GM18868 (cell line): ENCODE measurements around the gene ARR3.
"Not testable (repeated sequence)": the region's sequence is repeated elsewhere in the genome, so short reads cannot be mapped to it uniquely, and the experiment has no call there.

ENCODE experiments used
- ATAC-seq: cut with Tn5 transposase; IDR thresholded peaks from one replicate; pipeline ENCODE4 v1.9.1; 2021; ENCODE audit warnings: mild to moderate bottlenecking, moderate library complexity; ENCODE audit not compliant: unreplicated experiment

The ARR3 gene

DNA sequence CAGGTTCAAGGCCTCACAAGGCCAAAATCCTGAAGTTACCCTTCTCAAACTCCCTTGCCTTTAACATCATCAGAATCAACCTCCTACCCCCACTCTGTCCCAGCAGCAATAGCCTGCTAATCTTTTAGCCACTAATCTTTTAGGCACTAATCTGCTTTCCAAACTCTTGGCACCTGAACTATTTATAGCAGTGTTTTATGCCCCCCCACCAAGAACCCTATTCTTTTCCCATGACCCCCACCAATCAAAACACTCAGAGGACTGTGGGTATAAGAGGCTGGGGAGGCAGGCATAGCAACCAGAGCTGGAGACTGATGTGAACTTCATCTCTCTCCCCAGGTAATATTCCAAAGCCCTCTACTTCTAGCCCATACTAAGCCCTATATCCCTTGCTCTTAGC, at the start of gene ARR3:
Gene ARR3, plus strand, starts transcription at position 301 of the 400 bp plus-strand sequence. CDS start 1,052 bp downstream, outside the sequence.
- no peak for ATAC-seq

DNA sequence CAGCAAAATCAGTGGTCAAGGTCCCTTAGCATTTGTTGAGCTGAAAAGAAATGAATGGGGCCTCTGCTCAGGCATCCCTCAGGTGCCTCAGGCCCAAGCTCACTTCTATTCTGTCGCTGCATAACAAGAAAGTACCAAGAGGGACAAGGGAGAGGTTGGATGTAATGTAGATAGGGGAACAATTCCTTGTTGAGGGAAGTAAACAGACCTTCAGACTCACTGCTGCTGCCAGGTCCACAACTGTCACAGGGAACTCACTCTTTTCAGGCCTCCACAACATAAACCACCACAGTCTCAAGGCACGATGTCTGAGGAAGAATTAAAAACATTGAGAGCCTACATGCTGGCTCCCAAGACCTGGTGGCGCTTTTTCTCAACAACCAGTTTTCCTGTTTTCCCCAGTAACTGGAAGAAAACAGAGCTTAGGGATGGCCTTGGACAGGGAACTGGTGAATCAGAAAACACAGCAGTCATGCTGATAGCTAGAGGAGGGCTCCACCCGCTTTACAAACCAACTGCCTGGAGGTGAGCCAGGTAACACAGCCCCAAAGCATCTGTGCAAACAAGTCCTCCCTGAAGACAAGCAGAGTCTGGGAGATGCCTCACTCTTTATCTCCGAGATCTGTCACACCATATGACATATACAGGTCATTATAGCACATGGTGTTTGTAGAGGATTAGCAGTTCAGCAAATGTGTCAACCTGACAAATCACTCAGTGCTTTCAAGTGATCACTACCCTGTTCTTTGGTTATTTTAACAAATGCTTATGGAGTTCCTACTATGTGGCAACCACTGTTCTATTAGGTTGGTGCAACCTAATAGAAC, 48.0 kb upstream of the ARR3 start:
- ATAC-seq, result no peak

DNA sequence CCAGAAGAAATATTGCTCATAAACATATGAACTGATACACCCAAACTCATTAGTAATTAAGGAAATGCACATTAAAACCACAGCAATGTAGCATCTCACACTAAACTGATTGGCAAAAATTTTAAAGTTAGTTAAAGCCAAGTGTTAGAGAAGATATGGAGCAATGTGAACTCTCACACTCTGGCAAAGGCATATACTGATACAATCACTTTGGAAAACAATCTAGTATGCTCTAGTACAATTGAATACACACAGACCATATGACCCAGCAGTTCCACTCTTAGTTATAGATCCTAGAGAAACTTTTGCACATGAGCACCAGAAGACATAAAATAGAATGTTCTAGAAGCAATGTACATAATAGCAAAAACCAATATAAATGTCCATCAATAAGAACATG, 42.1 kb upstream of the ARR3 start:
- ATAC-seq, result no peak

DNA sequence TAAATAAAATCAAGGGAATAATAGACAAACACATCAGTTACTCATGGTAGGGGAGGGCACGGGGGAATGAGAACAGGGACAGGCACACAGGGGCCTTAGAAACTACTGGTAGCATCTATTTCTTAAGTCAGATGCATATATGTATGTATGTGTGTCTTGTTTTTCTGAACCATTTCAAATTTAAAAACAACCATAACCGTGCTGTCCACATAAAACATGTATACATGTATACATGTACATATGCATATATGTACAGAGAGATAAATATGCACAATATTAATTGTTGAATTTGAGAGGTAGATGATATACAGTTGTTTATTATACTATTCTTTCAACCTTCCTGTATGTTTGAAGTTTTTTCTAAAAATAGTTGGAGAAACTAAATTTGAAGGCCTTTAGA, 41.4 kb upstream of the ARR3 start:
- ATAC-seq, result no peak

- ATAC-seq, result no peak
These were observed 36.5 kb upstream of the ARR3 start for GRCh38 chrX:70231666-70232065.

GRCh38 chrX:70234355-70234754, 33.8 kb upstream of the ARR3 start, which contains the start of gene AWAT1:
AWAT1 (plus strand) TSS chrX:70234655; CDS start chrX:70234696, 41 bp downstream.
- ATAC-seq, result no peak

- no peak for ATAC-seq
These were observed 27.4 kb upstream of the ARR3 start for GRCh38 chrX:70240751-70241150.

- ATAC-seq, result no peak
These were observed 26.6 kb upstream of the ARR3 start for GRCh38 chrX:70241501-70241900.

DNA sequence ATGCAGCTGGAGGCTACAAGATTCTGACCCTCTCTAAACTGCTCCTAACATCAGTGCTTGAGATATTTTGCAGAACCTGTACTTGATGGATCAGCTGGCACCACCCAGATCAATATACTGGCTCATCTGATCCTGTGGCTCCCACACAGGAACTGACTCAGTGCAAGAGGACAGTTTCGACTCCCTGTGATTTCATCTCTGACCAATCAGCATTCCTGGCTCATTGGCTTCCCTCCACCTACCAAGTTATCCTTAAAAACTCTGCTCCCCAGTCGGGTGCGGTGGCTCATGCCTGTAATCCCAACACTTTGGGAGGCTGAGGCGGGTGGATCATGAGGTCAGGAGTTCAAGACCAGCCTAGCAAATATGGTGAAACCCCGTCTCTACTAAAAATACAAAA, 24.5 kb upstream of the ARR3 start:
- not testable (repeated sequence) for ATAC-seq

DNA sequence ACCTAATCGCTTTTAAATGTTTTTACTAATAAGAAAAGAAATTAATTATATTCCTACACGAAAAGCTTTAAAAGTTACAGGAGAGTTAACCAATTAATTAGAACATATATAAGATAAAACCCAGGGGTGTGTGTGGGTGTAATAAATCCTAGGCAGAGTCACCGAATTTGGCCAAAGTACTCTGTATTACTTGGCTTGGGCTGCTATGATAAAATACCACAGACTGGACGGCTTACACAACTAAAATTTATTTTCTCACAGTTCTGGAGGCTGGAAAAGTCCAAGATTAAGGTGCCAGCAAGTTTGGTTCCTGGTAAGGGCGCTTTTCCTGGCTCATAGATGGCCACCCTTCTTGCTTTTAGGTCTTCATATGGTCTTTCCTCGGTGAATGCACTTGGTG, 23.3 kb upstream of the ARR3 start:
- ATAC-seq, result no peak

- ATAC-seq, result no peak
These were observed 20.9 kb upstream of the ARR3 start for GRCh38 chrX:70247252-70247651.

DNA sequence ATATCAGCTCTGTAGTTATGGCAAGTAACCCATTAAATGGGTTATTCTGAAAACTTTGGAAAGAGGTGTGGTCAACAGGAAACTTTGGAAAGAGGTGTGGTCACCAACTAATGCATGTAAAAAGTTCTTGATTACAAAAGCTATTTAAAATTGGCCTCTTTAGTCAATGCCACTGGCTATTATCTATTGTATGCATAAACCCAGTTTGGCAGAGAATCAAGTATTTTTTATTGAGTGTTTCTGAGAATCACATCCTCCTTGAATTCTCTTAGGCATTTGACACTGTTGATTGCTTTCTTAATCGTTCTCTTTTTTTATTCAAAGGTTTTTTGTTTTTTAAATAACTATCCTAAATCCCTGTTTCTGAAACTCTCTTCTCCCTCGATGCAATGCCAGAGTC, 15.6 kb upstream of the ARR3 start:
- ATAC-seq, result no peak

DNA sequence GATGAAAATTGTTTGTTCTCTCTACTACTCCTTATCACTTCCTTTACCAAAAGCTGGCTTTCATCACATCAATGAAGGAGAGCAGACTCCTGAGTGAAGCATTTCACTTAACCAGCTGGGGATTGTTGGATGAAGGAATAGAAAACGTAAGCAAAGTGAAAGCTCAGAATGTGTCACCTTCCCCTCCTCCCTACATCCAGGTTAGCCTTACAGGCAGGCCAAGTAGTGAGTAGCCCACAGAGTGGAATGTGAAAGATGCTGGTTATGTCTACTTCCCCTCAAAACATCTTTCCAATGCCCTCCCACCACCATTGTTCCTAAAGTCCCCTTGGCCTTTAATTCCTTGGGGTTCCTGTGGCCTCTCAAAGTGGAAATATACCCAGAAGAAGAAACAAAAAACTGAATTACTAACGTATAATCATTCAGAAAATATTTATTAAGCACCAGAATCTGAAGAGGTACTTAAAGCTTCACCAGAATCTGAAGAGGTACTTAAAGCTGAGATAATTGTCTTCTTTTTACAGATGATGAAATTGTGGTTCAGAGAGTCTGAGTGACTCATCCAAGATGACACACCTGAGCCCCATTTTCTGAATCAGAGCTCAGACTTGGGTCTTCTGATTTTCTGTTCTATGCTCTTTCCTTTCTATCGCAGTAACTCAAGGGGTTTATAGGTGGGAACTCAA, 14.6 kb upstream of the ARR3 start:
- no peak for ATAC-seq

- no peak for ATAC-seq
These were observed 14.1 kb upstream of the ARR3 start for GRCh38 chrX:70254063-70254400.

DNA sequence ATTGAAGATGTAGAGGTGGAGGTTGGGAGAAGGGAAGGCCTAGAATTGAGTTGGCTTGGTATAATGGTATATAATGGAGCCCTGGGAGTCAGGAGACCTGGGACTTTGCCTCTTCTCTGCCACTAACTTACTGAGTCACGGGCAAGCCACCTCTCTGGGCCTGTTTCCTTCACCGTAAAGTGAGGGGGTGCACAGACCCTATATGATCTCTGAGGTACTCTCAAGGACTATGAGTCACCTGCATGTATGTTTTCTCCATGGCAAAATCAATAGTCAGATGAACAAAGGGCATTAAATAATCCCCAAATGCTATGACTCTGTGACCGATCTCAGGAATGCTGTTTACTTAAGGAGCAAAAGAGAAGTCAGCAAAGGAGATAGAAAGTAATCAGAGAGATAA, 13.2 kb upstream of the ARR3 start:
- no peak for ATAC-seq

- ATAC-seq, result no peak
These were observed 12.7 kb upstream of the ARR3 start for GRCh38 chrX:70255452-70255851.

- ATAC-seq, result no peak
These were observed 10.5 kb upstream of the ARR3 start for GRCh38 chrX:70257423-70258288.

DNA sequence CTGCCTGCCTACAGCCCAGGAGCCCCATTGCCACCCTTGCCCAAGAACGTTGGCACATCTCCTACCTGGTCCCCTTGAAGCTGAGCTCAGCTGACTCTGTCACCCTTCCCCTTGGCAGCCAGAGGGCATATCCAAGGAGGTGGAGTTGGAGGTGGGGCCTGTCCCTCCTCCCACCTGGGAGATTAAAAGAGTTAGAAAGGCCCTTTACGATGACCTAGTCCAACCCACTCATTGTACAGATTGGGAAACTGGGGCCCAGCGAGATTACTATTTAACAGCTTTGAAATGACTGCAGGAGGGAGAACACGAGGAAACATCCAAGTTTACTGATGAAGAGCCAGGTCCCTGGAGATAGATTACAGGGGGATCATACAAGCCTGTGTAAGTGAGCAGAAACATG, 8.0 kb upstream of the ARR3 start, which contains the start of gene P2RY4:
Gene P2RY4, minus strand, starts transcription at position 101 of the 400 bp plus-strand sequence. CDS start 580 bp downstream, outside the sequence.
- no peak for ATAC-seq

- peak; percentile 88 for ATAC-seq
These were observed 5.1 kb upstream of the ARR3 start for GRCh38 chrX:70262952-70263567.

GRCh38 chrX:70264784-70265183, 3.4 kb upstream of the ARR3 start:
- no peak for ATAC-seq

DNA sequence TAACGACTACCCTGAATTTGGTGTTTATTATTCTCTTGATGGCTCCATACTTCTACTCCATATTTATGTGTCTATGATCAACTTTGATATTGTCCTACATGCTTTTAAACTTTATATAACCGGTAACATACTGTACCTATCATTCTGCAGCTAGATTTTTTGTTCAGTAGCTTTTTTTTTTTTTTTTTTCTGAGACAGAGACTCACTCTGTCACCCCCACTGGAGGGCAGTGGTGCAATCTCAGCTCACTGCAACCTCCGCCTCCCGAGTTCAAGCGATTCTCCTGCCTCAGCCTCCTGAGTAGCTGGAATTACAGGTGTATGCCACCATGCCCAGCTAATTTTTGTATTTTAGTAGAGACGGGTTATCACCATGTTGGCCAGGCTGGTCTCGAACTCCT, 5.9 kb downstream of the ARR3 start:
- ATAC-seq, result not testable (repeated sequence)
